CD4-positive, alpha-beta T cell (primary cell): ENCODE results near the gene TGFBI. TPM values are rescaled to one million over a fixed set of nuclear protein-coding genes. Genes with fewer than 3 reads are reported as not detected.

ENCODE experiments used
- ATAC-seq: fragments of 200-7000 bp; cut with Tn5 transposase; one replicate; pipeline ENCODE4 v1.10.0; 2022; ENCODE audit warnings: mild to moderate bottlenecking; ENCODE audit not compliant: poor library complexity
- CTCF ChIA-PET: fragments of 350-600 bp; sonication (Branson Sonifier 250); formaldehyde crosslinking; loops from one replicate; lab custom pipeline; 2021; ENCODE audit warnings: antibody characterized with exemption, inconsistent platforms; lab: Charles Lee
- POLR2A ChIA-PET: fragments of 350-600 bp; sonication (Branson Sonifier 250); formaldehyde crosslinking; loops from one replicate; lab custom pipeline; 2021; ENCODE audit warnings: antibody characterized with exemption, inconsistent platforms; lab: Charles Lee
- DNase-seq, 14 experiments: peaks; one replicate each; pipeline ENCODE4 v3.0.0-alpha.2; 2013 to 2020; ENCODE audit warnings: mixed read lengths in 2 of 14
- H3K27ac ChIP-seq, 2 donors: one replicate each; pipeline versions ENCODE4 v1.5.1 to v1.7.0; 2013; ENCODE audit warnings: low read length in 2 of 2, low read depth in 1 of 2, mild to moderate bottlenecking in 1 of 2
- H3K27me3 ChIP-seq, 2 experiments: 1 replicate in 1 of 2; 2 replicates in 1 of 2; pipeline versions ENCODE4 v1.6.1 to v1.7.0; 2013; ENCODE audit warnings: low read length in 2 of 2, control low read depth in 1 of 2, mild to moderate bottlenecking in 1 of 2, moderate library complexity in 1 of 2; ENCODE audit not compliant: insufficient read depth in 2 of 2, control insufficient read depth in 1 of 2
- H3K36me3 ChIP-seq: one replicate; pipeline ENCODE4 v1.6.1; 2013; ENCODE audit warnings: low read length, control low read depth; ENCODE audit not compliant: insufficient read depth
- H3K4me1 ChIP-seq: one replicate; pipeline ENCODE4 v1.6.1; 2013; ENCODE audit warnings: low read length, control low read depth; ENCODE audit not compliant: insufficient read depth
- H3K4me3 ChIP-seq: one replicate; pipeline ENCODE4 v1.5.1; 2013; ENCODE audit warnings: mild to moderate bottlenecking, low read length, moderate library complexity
- H3K9me3 ChIP-seq, 2 experiments: 1 replicate in 1 of 2; 2 replicates in 1 of 2; pipeline versions ENCODE4 v1.6.1 to v1.7.0; 2013; ENCODE audit warnings: low read length in 2 of 2, mild to moderate bottlenecking in 2 of 2, control low read depth in 1 of 2, moderate library complexity in 1 of 2; ENCODE audit not compliant: control insufficient read depth in 1 of 2, insufficient read depth in 1 of 2
- H3K27ac Mint-ChIP-seq: one replicate; pipeline ENCODE4 v1.8.0; 2020; ENCODE audit warnings: mixed read lengths
- H3K27me3 Mint-ChIP-seq: one replicate; pipeline ENCODE4 v1.8.0; 2021; ENCODE audit warnings: mixed read lengths
- H3K36me3 Mint-ChIP-seq: one replicate; pipeline ENCODE4 v1.8.0; 2021; ENCODE audit warnings: low read depth, mixed read lengths
- H3K4me1 Mint-ChIP-seq: one replicate; pipeline ENCODE4 v1.8.0; 2021; ENCODE audit warnings: low read depth, mixed read lengths
- H3K4me3 Mint-ChIP-seq: one replicate; pipeline ENCODE4 v1.8.0; 2020; ENCODE audit warnings: mild to moderate bottlenecking, mixed read lengths
- H3K9me3 Mint-ChIP-seq: one replicate; pipeline ENCODE4 v1.8.0; 2020; ENCODE audit warnings: mixed read lengths
- CTCF ChIP-seq: fragments of 200-600 bp; IDR thresholded peaks from one replicate; pipeline ENCODE4 v1.8.0; 2022; ENCODE audit warnings: antibody characterized with exemption, mild to moderate bottlenecking
- intact Hi-C, 2 experiments: fragments of 100-400 bp; cut with DNase I in 1 of 2; cut with micrococcal nuclease in 1 of 2; formaldehyde crosslinking; loops; one replicate each; pipeline versions ENCODE4 v1.15.1 to v1.9.0; 2023 to 2025; cut with DNase I, micrococcal nuclease
- total RNA-seq, 174 experiments: library from RNA in 2 of 174; stranded (reverse) in 2 of 174; gene quantifications; one replicate each; pipeline ENCODE4 v1.2.3 and lab custom pipeline; 2021 to 2026

TGFBI gene
- total RNA-seq, 2 experiments from 2014 or later, result 4.8 to 5.9 TPM

DNA sequence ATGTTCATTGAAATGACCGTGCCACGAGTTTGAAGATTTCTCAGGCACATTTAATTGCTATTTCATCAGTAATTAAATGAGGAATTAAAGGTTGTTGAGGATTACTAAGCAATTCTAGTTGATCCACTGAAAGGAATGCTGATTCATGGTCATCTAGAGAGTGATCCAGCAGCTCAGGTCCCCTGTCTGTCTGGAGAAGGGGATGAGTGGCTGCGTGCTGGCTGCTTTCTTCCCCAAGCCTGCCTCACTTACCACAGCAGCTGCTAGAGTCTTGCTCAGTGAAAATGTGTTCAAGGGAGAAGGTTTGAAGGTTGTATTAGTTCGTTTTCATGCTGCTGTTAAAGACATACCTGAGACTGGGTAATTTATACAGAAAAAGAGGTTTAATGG lies 7.8 kb upstream of the TGFBI start:
- no peak for TF ChIP-seq CTCF
- Mint-ChIP-seq H3K4me1 (no peaks in the 10 kb centered on the region), H3K36me3 (no peaks in the 10 kb centered on the region), H3K27me3 (peaks cover 31% of the 10 kb centered on the region), H3K9me3 (no peaks in the 10 kb centered on the region), H3K4me3 (no peak overlapping the region), H3K27ac (no peak overlapping the region)
- H3K27ac ChIP-seq, result no peak overlapping the region
- no peaks in the 10 kb centered on the region for H3K4me1 ChIP-seq
- H3K4me3 ChIP-seq, result no peak overlapping the region
- DNase-seq, result no peak
- H3K9me3 ChIP-seq, result no peaks in the 10 kb centered on the region
- no peaks in the 10 kb centered on the region for H3K27me3 ChIP-seq
- no peaks in the 10 kb centered on the region for H3K36me3 ChIP-seq
- ChIA-PET POLR2A (no interaction called here), CTCF (no interaction called here)
- intact Hi-C loops, result no loop called here
- ATAC-seq, result no peak

DNA sequence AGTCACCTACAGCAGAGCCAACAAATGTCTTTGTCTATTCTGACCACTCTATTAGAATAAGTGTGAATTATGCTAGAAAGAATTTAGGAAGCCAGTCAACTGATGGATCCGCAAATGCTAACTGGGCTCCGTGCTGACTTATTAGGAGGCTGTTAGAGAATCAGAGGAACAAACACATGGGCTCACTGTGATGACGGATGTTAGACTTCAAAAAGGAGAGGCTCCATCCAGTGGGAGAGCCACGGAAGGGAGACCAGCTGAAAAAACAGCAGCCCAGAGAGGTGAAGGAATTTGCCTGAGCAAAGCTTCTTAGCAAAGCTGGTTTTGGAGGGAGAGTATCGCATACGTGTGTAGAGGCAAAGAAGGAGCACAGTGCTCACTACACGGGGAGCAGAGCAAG lies 5.8 kb upstream of the TGFBI start:
- H3K4me1 Mint-ChIP-seq, result no peaks in the 10 kb centered on the region
- no peak overlapping the region for H3K27ac ChIP-seq
- H3K27ac Mint-ChIP-seq, result no peak overlapping the region
- ATAC-seq (no peak), DNase-seq (no peak)
- ChIA-PET POLR2A (no interaction called here), CTCF (no interaction called here)
- H3K4me3 ChIP-seq, result no peak overlapping the region
- H3K9me3 Mint-ChIP-seq, result no peaks in the 10 kb centered on the region
- no peak overlapping the region for H3K4me3 Mint-ChIP-seq
- H3K27me3 Mint-ChIP-seq, result peaks cover 46% of the 10 kb centered on the region
- no peaks in the 10 kb centered on the region for H3K36me3 ChIP-seq
- no peak for TF ChIP-seq CTCF
- intact Hi-C loops, result no loop called here
- H3K36me3 Mint-ChIP-seq, result no peaks in the 10 kb centered on the region
- H3K27me3 ChIP-seq, result peaks cover 6% of the 10 kb centered on the region in 2 experiments
- H3K9me3 ChIP-seq, result no peaks in the 10 kb centered on the region
- peaks cover 2% of the 10 kb centered on the region for H3K4me1 ChIP-seq

GRCh38 chr5:136023958-136024541 lies 4.7 kb upstream of the TGFBI start:
- intact Hi-C loops, result no loop called here
- no peaks in the 10 kb centered on the region for H3K4me1 Mint-ChIP-seq
- CTCF ChIA-PET, result no interaction called here
- POLR2A ChIA-PET, result no interaction called here
- Histone ChIP-seq H3K9me3 (no peaks in the 10 kb centered on the region), H3K4me3 (no peak overlapping the region), H3K4me1 (peaks cover 10% of the 10 kb centered on the region), H3K27ac (no peak overlapping the region), H3K27me3 (peaks cover 11 to 14% of the 10 kb centered on the region in 2 experiments), H3K36me3 (no peaks in the 10 kb centered on the region)
- H3K4me3 Mint-ChIP-seq, result no peak overlapping the region
- no peak for DNase-seq
- no peak overlapping the region for H3K27ac Mint-ChIP-seq
- no peak for TF ChIP-seq CTCF
- peaks cover 49% of the 10 kb centered on the region for H3K27me3 Mint-ChIP-seq
- H3K36me3 Mint-ChIP-seq, result no peaks in the 10 kb centered on the region
- ATAC-seq, result no peak
- no peaks in the 10 kb centered on the region for H3K9me3 Mint-ChIP-seq
